ENCODE results near the gene ZNF133.

- TF ChIP-seq, protein P1, sequence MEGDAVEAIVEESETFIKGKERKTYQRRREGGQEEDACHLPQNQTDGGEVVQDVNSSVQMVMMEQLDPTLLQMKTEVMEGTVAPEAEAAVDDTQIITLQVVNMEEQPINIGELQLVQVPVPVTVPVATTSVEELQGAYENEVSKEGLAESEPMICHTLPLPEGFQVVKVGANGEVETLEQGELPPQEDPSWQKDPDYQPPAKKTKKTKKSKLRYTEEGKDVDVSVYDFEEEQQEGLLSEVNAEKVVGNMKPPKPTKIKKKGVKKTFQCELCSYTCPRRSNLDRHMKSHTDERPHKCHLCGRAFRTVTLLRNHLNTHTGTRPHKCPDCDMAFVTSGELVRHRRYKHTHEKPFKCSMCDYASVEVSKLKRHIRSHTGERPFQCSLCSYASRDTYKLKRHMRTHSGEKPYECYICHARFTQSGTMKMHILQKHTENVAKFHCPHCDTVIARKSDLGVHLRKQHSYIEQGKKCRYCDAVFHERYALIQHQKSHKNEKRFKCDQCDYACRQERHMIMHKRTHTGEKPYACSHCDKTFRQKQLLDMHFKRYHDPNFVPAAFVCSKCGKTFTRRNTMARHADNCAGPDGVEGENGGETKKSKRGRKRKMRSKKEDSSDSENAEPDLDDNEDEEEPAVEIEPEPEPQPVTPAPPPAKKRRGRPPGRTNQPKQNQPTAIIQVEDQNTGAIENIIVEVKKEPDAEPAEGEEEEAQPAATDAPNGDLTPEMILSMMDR (conservative IDR thresholded peaks at IDR 0.05 in 1 of 2, IDR thresholded peaks at IDR 0.05 in 1 of 2; ENCODE audit: extremely low read depth in 1 of 2, insufficient read depth in 1 of 2, low read depth in 1 of 2, low read length in 2 of 2): no peak
- TF ChIP-seq EZH2 (IDR thresholded peaks at IDR 0.05; ENCODE audit: borderline replicate concordance, low read length): no peak
Observed at GRCh38 chr20:18331694-18332093, 43.4 kb downstream of the ZNF133 start.
